Measurements from ENCODE around the gene DPF3. TPM values are rescaled to one million over a fixed set of nuclear protein-coding genes. Genes with fewer than 3 reads are reported as not detected.

The DPF3 gene
- total RNA-seq, 2 donors from 2014 or later = 0.78 to 4.0 TPM

Small RNA genes within 50 kb of the gene (small RNA-seq; reads per million reads assigned to genes)
- gene RF00019 = not detected

Other genes starting within 250 kb of the DPF3 start
- gene DCAF4, start 32.4 kb upstream of the DPF3 start, total RNA-seq = 10 to 100 TPM; 10.4 to 39.2 TPM
- 10 to 100 TPM in 1 of 2 donors, 1 to 10 TPM in 1; 6.5 to 16.8 TPM for gene ZFYVE1, start 133.0 kb upstream of the DPF3 start, total RNA-seq
- gene RBM25, start 164.4 kb upstream of the DPF3 start, total RNA-seq = 10 to 100 TPM; 52.7 to 75.8 TPM
- 10 to 100 TPM; 14.2 to 21.8 TPM for gene PSEN1, start 242.4 kb upstream of the DPF3 start, total RNA-seq